HepG2 (cell line): ENCODE measurements around the gene PPP1R12C. TPM values are rescaled to one million over a fixed set of nuclear protein-coding genes. Genes with fewer than 3 reads are reported as not detected.

Experiments
- ATAC-seq: fragments of 200-7000 bp; cut with Tn5 transposase; 3 replicates; pipeline ENCODE4 v1.9.1; 2020; ENCODE audit warnings: mild to moderate bottlenecking, moderate library complexity
- BruUV-seq: library from RNA; stranded (reverse); fragments of 400-500 nt; replicated peaks from 2 replicates; lab custom pipeline; 2021; lab: Mats Ljungman, UMichigan
- CTCF ChIA-PET: fragments of 300-600 bp; formaldehyde crosslinking; extraction: SDS; loops from one replicate; lab custom pipeline; 2021; ENCODE audit warnings: low total read pairs, inconsistent platforms, low intra/inter-chr PET ratio; lab: Yijun Ruan, JAX
- POLR2A ChIA-PET: fragments of 350-600 bp; sonication (Branson Sonifier 250); formaldehyde crosslinking; loops from one replicate; lab custom pipeline; 2020; ENCODE audit warnings: antibody characterized with exemption, inconsistent platforms; lab: Yijun Ruan, JAX
- DNase-seq: peaks from one replicate; pipeline ENCODE4 v3.0.0-alpha.2; 2015; ENCODE audit warnings: low spot score
- FAIRE-seq: peaks from 3 replicates; lab custom pipeline; 2011; peaks lifted over from hg19 to GRCh38; lab: Jason Lieb, UNC
- H2AFZ ChIP-seq: one replicate; pipeline ENCODE4 v1.6.1; 2011; ENCODE audit warnings: low read length, inconsistent platforms
- H3K27ac ChIP-seq: fragments of 300-600 bp; 3 replicates; pipeline ENCODE4 v1.8.0; 2011; ENCODE audit warnings: mixed run types, mild to moderate bottlenecking, mixed read lengths, low read length, inconsistent platforms; ENCODE audit not compliant: insufficient read depth; ENCODE audit errors: extremely low read length
- H3K27me3 ChIP-seq, 2 experiments: fragments of 200-600 bp in 1 of 2; 2 replicates in 1 of 2; 3 replicates in 1 of 2; pipeline versions ENCODE4 v1.6.0 to v1.8.0; 2011; ENCODE audit warnings: low read length in 2 of 2, mild to moderate bottlenecking in 2 of 2, moderate library complexity in 2 of 2, inconsistent platforms in 1 of 2; ENCODE audit not compliant: insufficient read depth in 2 of 2, control insufficient read depth in 1 of 2
- H3K36me3 ChIP-seq, 2 experiments: fragments of 200-600 bp in 1 of 2; replicated peaks in 1 of 2; 2 replicates in 1 of 2; 3 replicates in 1 of 2; pipeline versions ENCODE4 v1.5.1 to v1.8.0; 2011; ENCODE audit warnings: low read length in 2 of 2, inconsistent platforms in 1 of 2; ENCODE audit not compliant: insufficient read depth in 2 of 2, control insufficient read depth in 1 of 2
- H3K4me1 ChIP-seq: 2 replicates; pipeline ENCODE4 v1.5.1; 2012; ENCODE audit warnings: low read length, inconsistent platforms; ENCODE audit not compliant: insufficient read depth
- H3K4me2 ChIP-seq: 2 replicates; pipeline ENCODE4 v1.6.0; 2011; ENCODE audit warnings: low read depth, low read length, inconsistent platforms
- H3K4me3 ChIP-seq, 3 experiments: fragments of 200-600 bp in 1 of 3; sonication (generic), shearing (Covaris generic) in 1 of 3; replicated peaks in 1 of 3; 2 replicates each; pipeline ENCODE4 v1.5.1; 2011 to 2016; ENCODE audit warnings: low read length in 3 of 3, inconsistent platforms in 2 of 3, low read depth in 2 of 3, mild to moderate bottlenecking in 2 of 3, control low read depth in 1 of 3, mixed read lengths in 1 of 3; ENCODE audit not compliant: insufficient read depth in 1 of 3
- H3K79me2 ChIP-seq: one replicate; pipeline ENCODE4 v1.6.1; 2011; ENCODE audit warnings: low read length, inconsistent platforms; ENCODE audit not compliant: insufficient read depth
- H3K9ac ChIP-seq: 2 replicates; pipeline ENCODE4 v1.6.0; 2011; ENCODE audit warnings: mild to moderate bottlenecking, low read depth, low read length, inconsistent platforms; ENCODE audit not compliant: insufficient read depth
- H3K9me3 ChIP-seq: 2 replicates; pipeline ENCODE4 v1.5.1; 2012; ENCODE audit warnings: mild to moderate bottlenecking, low read length
- H4K20me1 ChIP-seq: 2 replicates; pipeline ENCODE4 v1.6.0; 2011; ENCODE audit warnings: inconsistent platforms, mild to moderate bottlenecking, low read length, moderate library complexity; ENCODE audit not compliant: insufficient read depth
- CTCF ChIP-seq: sonication (generic); formaldehyde crosslinking; IDR thresholded peaks from 2 replicates; pipeline ENCODE4 v1.5.0; 2020; ENCODE audit warnings: mild to moderate bottlenecking, missing genetic modification reagents, moderate library complexity
- GABPA ChIP-seq, 2 experiments: IDR thresholded peaks; 2 replicates each; pipeline ENCODE4 v1.6.1; 2011 to 2016; ENCODE audit warnings: low read depth in 2 of 2, low read length in 1 of 2, missing biosample characterization in 1 of 2, missing genetic modification characterization in 1 of 2
- HIVEP1 ChIP-seq: sonication (generic); formaldehyde crosslinking; IDR thresholded peaks from 2 replicates; pipeline ENCODE4 v1.4.0; 2020; ENCODE audit warnings: mild to moderate bottlenecking, missing genetic modification reagents
- JARID2 ChIP-seq: sonication (generic); formaldehyde crosslinking; IDR thresholded peaks from 2 replicates; pipeline ENCODE4 v1.8.1; 2023; ENCODE audit warnings: missing genetic modification reagents, inconsistent platforms; ENCODE audit not compliant: insufficient replicate concordance
- KLF12 ChIP-seq: sonication (generic); formaldehyde crosslinking; IDR thresholded peaks from 2 replicates; pipeline ENCODE4 v1.4.0; 2020; ENCODE audit warnings: missing genetic modification reagents, borderline replicate concordance
- KLF16 ChIP-seq, 2 experiments: sonication (generic) in 1 of 2; formaldehyde crosslinking in 1 of 2; IDR thresholded peaks; 2 replicates each; pipeline versions ENCODE4 v1.6.1 to v1.8.0; 2016 to 2023; ENCODE audit warnings: missing genetic modification reagents in 2 of 2, missing compliant biosample characterization in 1 of 2
- YEATS4 ChIP-seq: sonication (generic); formaldehyde crosslinking; IDR thresholded peaks from 2 replicates; pipeline ENCODE4 v1.4.0; 2020; ENCODE audit warnings: missing genetic modification reagents, borderline replicate concordance
- ZBED4 ChIP-seq: sonication (generic); formaldehyde crosslinking; IDR thresholded peaks from 2 replicates; pipeline ENCODE4 v1.4.0; 2020; ENCODE audit warnings: missing genetic modification reagents, borderline replicate concordance
- ZFY ChIP-seq: sonication (generic); formaldehyde crosslinking; IDR thresholded peaks from 2 replicates; pipeline ENCODE4 v1.4.0; 2020; ENCODE audit warnings: missing genetic modification reagents
- ZNF530 ChIP-seq: sonication (generic); formaldehyde crosslinking; IDR thresholded peaks from 2 replicates; pipeline ENCODE4 v1.5.0; 2020; ENCODE audit warnings: low read depth, mild to moderate bottlenecking, missing genetic modification reagents
- ZNF652 ChIP-seq: IDR thresholded peaks from 2 replicates; pipeline ENCODE4 v1.6.1; 2016; ENCODE audit warnings: low read depth, borderline replicate concordance
- WGBS: methylation state at CpG from one replicate; pipeline ENCODE4 v1.1.6; 2017; ENCODE audit warnings: low lambda C conversion rate; 5-methylcytosine and 5-hydroxymethylcytosine counted together
- in situ Hi-C: cut with HindIII; loops from 2 replicates; pipeline ENCODE4 v1.10.0; 2017; ENCODE audit warnings: low pct_unique_long_range_greater_than_20kb; ENCODE audit not compliant: extremely low pct_ligation_motif_present
- intact Hi-C: fragments of 100-400 bp; cut with micrococcal nuclease; formaldehyde crosslinking; loops from one replicate; pipeline ENCODE4 v1.10.0; 2022; ENCODE audit not compliant: unreplicated experiment
- polyA plus RNA-seq, 8 experiments: library from polyadenylated mRNA; depleted of rRNA in 3 of 8; stranded (reverse) in 7 of 8; unstranded in 1 of 8; fragments of >200 nt; fragmentation: Illumina TruSeq in 4 of 8; extraction: Trizol in 4 of 8; gene quantifications; 2 replicates each; pipeline versions ENCODE4 v1.2.1 to v1.2.3, GENCODE V29; 2011 to 2016; ENCODE audit warnings: low read depth in 4 of 8, missing spikeins in 1 of 8, mixed read lengths in 1 of 8; ENCODE audit not compliant: insufficient read depth in 1 of 8
- total RNA-seq, 5 experiments: library from RNA; depleted of rRNA; stranded (reverse); fragments of >200 nt; fragmentation: Illumina TruSeq; extraction: Trizol; gene quantifications; 2 replicates each; pipeline ENCODE4 v1.2.3, GENCODE V29; 2016; ENCODE audit warnings: low read depth in 1 of 5
- TF ChIP-seq, protein P1 (sequence below): conservative IDR thresholded peaks from 2 replicates; pipeline ENCODE4 v1.6.1; 2018; ENCODE audit warnings: missing genetic modification reagents

PPP1R12C gene
- total and polyA plus RNA-seq, 2 of the 13 experiments (the other 11 are each of a cell fraction or from before 2014, with no cell fraction given), result 29.7 to 30.3 TPM

- TF ChIP-seq KLF12 (no peak), HIVEP1 (CRISPR knock-in tag) (0 out of 2 replicates have a peak, but pooled peaks have one; percentile 24), ZFY (CRISPR knock-in tag) (no peak), YEATS4 (CRISPR knock-in tag) (no peak), GABPA (IDR thresholded peaks at IDR 0.05; ENCODE audit: low read depth, low read length) (no peak), GABPA (CRISPR knock-in tag; IDR thresholded peaks at IDR 0.05; ENCODE audit: low read depth) (peak; percentile 46), JARID2 (CRISPR knock-in tag) (no peak), ZNF530 (CRISPR knock-in tag) (no peak)
Measured at GRCh38 chr19:55146705-55147273, 29.4 kb upstream of the PPP1R12C start (continued).

DNA sequence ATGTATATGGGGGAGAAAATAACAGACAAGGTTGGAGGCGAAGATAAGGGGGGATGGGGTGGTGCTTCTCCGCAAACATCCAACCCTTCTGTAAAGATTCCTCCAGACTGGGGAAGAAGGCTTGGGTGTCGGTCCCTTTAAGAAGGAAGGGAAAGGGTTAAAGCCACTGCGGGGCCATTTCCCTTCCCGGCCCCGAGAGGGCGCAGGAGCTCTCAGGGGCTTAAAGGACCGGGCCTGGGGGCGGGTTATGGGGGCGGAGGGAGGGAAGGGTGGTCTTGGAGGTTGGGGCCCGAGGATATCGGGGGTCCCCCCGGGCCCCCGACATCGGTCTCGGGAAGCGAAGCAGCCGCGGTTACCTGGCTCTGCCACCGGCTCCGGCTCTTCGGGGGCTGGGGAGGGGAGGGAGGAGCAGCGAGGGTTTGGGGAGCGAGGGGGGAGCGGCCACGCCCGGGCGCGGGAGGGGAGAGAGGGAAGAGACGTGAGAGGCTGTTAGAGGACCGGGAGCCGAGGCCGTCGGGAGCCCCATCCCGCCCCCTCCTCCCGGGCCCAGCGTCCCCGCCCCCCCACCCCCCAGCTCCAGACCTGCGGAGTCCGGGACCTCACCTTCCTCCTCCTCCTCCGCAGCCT is 28.8 kb upstream of the PPP1R12C start:
- H3K79me2 ChIP-seq, result no peaks in the 10 kb centered on the region
- peak overlapping the region in 2 of 3 experiments; percentile 36 to 46; a peak in 3 of 6 replicates for H3K4me3 ChIP-seq
- in situ Hi-C loops (loop anchor here (5.0 kb wide), 1 partner anchor 261 kb away; the partner anchor contains the start of gene UBE2S), intact Hi-C loops (no loop called here)
- H3K9ac ChIP-seq, result no peak overlapping the region
- H3K4me2 ChIP-seq, result peak overlapping the region; percentile 49; the same call in 1 of the 2 replicates
- H3K27ac ChIP-seq, result no peak overlapping the region
- no peak for DNase-seq
- ChIA-PET POLR2A (interaction anchor here (1.2 to 1.7 kb wide), 3 partner anchors 13 to 316 kb away, joined by 3 to 6 read pairs (median 3); partner anchors contain the start of gene ISOC2), CTCF (interaction anchor here (0.7 kb wide), 1 partner anchor 15 kb away, joined by 3 read pairs; no protein-coding TSS in a partner anchor)
- peak; percentile 17; the same call in 2 of the 3 replicates for ATAC-seq
- no peak for FAIRE-seq
- peaks cover 0 to 23% of the 10 kb centered on the region in 2 experiments; a peak in 2 of 5 replicates for H3K27me3 ChIP-seq
- H2AFZ ChIP-seq, result no peak overlapping the region
- H4K20me1 ChIP-seq, result no peaks in the 10 kb centered on the region
- no peaks in the 10 kb centered on the region for H3K36me3 ChIP-seq
- peaks cover 20% of the 10 kb centered on the region; the same call in 1 of the 2 replicates for H3K4me1 ChIP-seq
- H3K9me3 ChIP-seq, result no peaks in the 10 kb centered on the region
- WGBS, result 3% methylated on average over 19 of the region's 41 CpGs
- no TSS peak for BruUV-seq
- TF ChIP-seq, protein P1, sequence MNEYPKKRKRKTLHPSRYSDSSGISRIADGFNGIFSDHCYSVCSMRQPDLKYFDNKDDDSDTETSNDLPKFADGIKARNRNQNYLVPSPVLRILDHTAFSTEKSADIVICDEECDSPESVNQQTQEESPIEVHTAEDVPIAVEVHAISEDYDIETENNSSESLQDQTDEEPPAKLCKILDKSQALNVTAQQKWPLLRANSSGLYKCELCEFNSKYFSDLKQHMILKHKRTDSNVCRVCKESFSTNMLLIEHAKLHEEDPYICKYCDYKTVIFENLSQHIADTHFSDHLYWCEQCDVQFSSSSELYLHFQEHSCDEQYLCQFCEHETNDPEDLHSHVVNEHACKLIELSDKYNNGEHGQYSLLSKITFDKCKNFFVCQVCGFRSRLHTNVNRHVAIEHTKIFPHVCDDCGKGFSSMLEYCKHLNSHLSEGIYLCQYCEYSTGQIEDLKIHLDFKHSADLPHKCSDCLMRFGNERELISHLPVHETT, result no peak
- TF ChIP-seq CTCF (CRISPR knock-in tag), result peak; percentile 62
- peak; percentile 98 for TF ChIP-seq ZNF652 (CRISPR knock-in tag)
- no peak for TF ChIP-seq ZBED4
- TF ChIP-seq KLF16 (CRISPR knock-in tag; IDR thresholded peaks at IDR 0.05), result no peak
